HUES64 (cell line): ENCODE data around the gene RGS6.

ENCODE experiments used
- H3K27ac ChIP-seq: 2 replicates; pipeline ENCODE4 v1.7.0; 2013; ENCODE audit warnings: low read depth, low read length, inconsistent platforms
- H3K27me3 ChIP-seq: 2 replicates; pipeline ENCODE4 v1.6.1; 2013; ENCODE audit warnings: mild to moderate bottlenecking, low read length; ENCODE audit not compliant: insufficient read depth
- H3K36me3 ChIP-seq: 2 replicates; pipeline ENCODE4 v1.6.1; 2013; ENCODE audit warnings: mild to moderate bottlenecking, low read length; ENCODE audit not compliant: insufficient read depth
- H3K4me1 ChIP-seq: 2 replicates; pipeline ENCODE4 v1.6.1; 2013; ENCODE audit warnings: mild to moderate bottlenecking, low read length, moderate library complexity; ENCODE audit not compliant: insufficient read depth
- H3K4me3 ChIP-seq: 2 replicates; pipeline ENCODE4 v1.5.1; 2013; ENCODE audit warnings: mild to moderate bottlenecking, low read length, moderate library complexity
- H3K9ac ChIP-seq: 2 replicates; pipeline ENCODE4 v1.6.1; 2013; ENCODE audit warnings: mild to moderate bottlenecking, low read depth, low read length
- H3K9me3 ChIP-seq: 2 replicates; pipeline ENCODE4 v1.6.1; 2013; ENCODE audit warnings: low read depth, low read length; ENCODE audit not compliant: insufficient read depth
- WGBS: fragments of 150-250, 120-280 bp; methylation state at CpG from one replicate; pipeline ENCODE4 v1.1.7; 2013; ENCODE audit warnings: missing lambda C conversion rate; 5-methylcytosine and 5-hydroxymethylcytosine counted together

Gene RGS6

GRCh38 chr14:72017290-72017689 lies 85.1 kb downstream of the RGS6 start:
- Histone ChIP-seq H3K27me3 (no peaks in the 10 kb centered on the region), H3K9ac (no peak overlapping the region), H3K9me3 (no peaks in the 10 kb centered on the region), H3K27ac (no peak overlapping the region), H3K4me3 (no peak overlapping the region), H3K4me1 (no peaks in the 10 kb centered on the region), H3K36me3 (no peaks in the 10 kb centered on the region)

- WGBS = 58% methylated on average over 5 of the region's 7 CpGs
- Histone ChIP-seq H3K4me3 (peak overlapping the region; percentile 13; the same call in 1 of the 2 replicates), H3K36me3 (no peaks in the 10 kb centered on the region)
These were observed 91.2 kb downstream of the RGS6 start for GRCh38 chr14:72023128-72024042.

GRCh38 chr14:72024043-72024407 lies 91.8 kb downstream of the RGS6 start:
- H3K9ac ChIP-seq = no peak overlapping the region
- peaks cover 11% of the 10 kb centered on the region for H3K4me1 ChIP-seq
- H3K9me3 ChIP-seq = no peaks in the 10 kb centered on the region
- H3K36me3 ChIP-seq = no peaks in the 10 kb centered on the region
- peak overlapping the region; percentile 13; the same call in 1 of the 2 replicates for H3K4me3 ChIP-seq
- WGBS = 46% methylated on average over 6 of the region's 6 CpGs
- H3K27me3 ChIP-seq = no peaks in the 10 kb centered on the region
- no peak overlapping the region for H3K27ac ChIP-seq

More at GRCh38 chr14:72023128-72024042, 91.2 kb downstream of the RGS6 start:
- Histone ChIP-seq H3K27ac (no peak overlapping the region), H3K9ac (no peak overlapping the region), H3K27me3 (no peaks in the 10 kb centered on the region), H3K4me1 (peaks cover 11% of the 10 kb centered on the region), H3K9me3 (no peaks in the 10 kb centered on the region)

DNA sequence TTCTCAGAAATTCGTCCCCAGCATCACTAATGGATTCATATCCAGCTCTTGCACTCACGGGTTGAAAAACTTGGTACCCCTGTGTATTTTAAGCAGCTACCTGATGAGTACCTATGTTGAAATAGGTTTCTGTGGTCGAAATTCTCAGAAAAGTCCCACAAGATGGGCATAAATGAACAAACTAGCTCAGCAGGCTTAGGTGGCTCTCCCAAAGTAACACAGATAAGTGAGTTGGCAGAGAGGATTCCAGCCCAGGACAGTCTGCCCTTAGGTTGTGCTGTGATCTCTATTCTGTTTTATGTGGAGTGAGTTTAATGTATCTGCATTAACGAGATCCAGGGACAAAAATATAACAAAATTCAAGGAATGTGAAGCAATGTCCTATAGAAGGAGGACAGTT lies 92.3 kb downstream of the RGS6 start:
- 76% methylated on average over 4 of the region's 4 CpGs for WGBS
- no peak overlapping the region for H3K4me3 ChIP-seq
- no peak overlapping the region for H3K27ac ChIP-seq
- H3K27me3 ChIP-seq = no peaks in the 10 kb centered on the region
- no peaks in the 10 kb centered on the region for H3K9me3 ChIP-seq
- no peak overlapping the region for H3K9ac ChIP-seq
- H3K4me1 ChIP-seq = peaks cover 11% of the 10 kb centered on the region
- no peaks in the 10 kb centered on the region for H3K36me3 ChIP-seq

DNA sequence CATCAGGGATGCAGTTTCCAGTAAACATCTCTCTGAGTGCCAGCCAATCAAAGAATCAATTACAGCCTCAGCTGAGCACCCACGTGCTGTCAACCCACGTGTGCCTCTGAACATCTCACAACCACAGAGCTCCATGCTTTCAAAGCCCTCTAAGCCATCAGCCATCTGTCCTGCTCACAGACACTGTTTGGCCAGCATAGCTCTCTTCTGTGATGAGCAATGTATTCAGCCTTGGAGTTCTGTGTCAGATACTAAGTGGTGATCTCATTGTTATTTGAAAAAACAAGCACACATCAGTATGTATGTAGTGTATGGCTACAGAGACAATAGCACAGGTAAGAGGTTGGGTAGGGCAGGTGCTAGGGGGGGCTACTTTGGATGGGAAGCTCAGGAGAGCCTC lies 94.3 kb downstream of the RGS6 start:
- no peaks in the 10 kb centered on the region for H3K9me3 ChIP-seq
- no peaks in the 10 kb centered on the region for H3K27me3 ChIP-seq
- no peak overlapping the region for H3K27ac ChIP-seq
- 75% methylated on average over 2 of the region's 2 CpGs for WGBS
- H3K9ac ChIP-seq = no peak overlapping the region
- peaks cover 11% of the 10 kb centered on the region for H3K4me1 ChIP-seq
- no peak overlapping the region for H3K4me3 ChIP-seq
- no peaks in the 10 kb centered on the region for H3K36me3 ChIP-seq

DNA sequence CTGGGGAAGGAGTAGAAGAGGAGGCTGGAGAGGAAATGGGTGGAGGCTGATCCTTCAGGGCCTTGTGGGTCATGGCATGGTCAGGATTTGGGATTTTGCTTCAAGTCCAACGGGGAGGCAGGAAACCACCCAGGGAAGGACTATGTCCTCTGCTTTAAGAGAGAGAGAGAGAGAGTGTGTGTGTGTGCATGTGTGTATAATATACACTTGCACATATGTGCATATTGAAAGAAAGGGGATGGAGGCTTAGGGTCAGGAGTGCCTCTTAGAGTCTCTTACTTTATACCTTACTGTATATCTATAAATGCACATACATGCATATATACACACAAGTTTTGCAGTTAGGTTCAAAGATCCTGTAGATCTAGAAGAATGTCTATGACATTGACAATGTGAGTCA lies 94.8 kb downstream of the RGS6 start:
- Histone ChIP-seq H3K27me3 (no peaks in the 10 kb centered on the region), H3K36me3 (no peaks in the 10 kb centered on the region), H3K9me3 (no peaks in the 10 kb centered on the region), H3K27ac (no peak overlapping the region), H3K9ac (no peak overlapping the region), H3K4me3 (no peak overlapping the region), H3K4me1 (peaks cover 11% of the 10 kb centered on the region)
- whole genome bisulfite sequencing = 81% methylated on average over 1 of the region's 1 CpG

DNA sequence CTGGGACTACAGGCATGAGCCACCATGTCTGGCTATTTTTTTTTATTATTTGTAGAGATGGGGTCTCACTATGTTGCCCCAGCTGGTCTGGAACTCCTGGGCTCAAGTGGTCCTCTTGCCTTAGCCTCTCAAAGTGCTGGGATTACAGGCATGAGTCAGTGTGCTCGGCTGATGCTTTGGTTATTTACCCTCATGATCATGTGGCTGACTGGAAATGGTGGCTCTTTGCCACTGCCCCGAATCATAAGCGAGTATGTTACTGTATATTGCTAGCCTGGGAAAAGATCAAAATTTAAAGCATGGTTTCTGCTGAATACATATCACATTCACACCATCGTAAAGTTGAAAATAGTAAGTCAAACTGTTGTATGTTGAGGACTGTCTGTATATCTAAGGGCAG lies 101.1 kb downstream of the RGS6 start:
- Histone ChIP-seq H3K27me3 (no peaks in the 10 kb centered on the region), H3K9ac (no peak overlapping the region), H3K27ac (no peak overlapping the region), H3K9me3 (no peaks in the 10 kb centered on the region), H3K4me1 (no peaks in the 10 kb centered on the region), H3K4me3 (no peak overlapping the region), H3K36me3 (no peaks in the 10 kb centered on the region)
- 97% methylated on average over 3 of the region's 4 CpGs for WGBS

GRCh38 chr14:72040528-72040927 lies 108.3 kb downstream of the RGS6 start:
- Histone ChIP-seq H3K27me3 (no peaks in the 10 kb centered on the region), H3K4me1 (no peaks in the 10 kb centered on the region; the same call in 1 of the 2 replicates), H3K9me3 (peaks cover 8% of the 10 kb centered on the region; the same call in 1 of the 2 replicates), H3K4me3 (no peak overlapping the region), H3K27ac (no peak overlapping the region), H3K36me3 (no peaks in the 10 kb centered on the region), H3K9ac (no peak overlapping the region)

DNA sequence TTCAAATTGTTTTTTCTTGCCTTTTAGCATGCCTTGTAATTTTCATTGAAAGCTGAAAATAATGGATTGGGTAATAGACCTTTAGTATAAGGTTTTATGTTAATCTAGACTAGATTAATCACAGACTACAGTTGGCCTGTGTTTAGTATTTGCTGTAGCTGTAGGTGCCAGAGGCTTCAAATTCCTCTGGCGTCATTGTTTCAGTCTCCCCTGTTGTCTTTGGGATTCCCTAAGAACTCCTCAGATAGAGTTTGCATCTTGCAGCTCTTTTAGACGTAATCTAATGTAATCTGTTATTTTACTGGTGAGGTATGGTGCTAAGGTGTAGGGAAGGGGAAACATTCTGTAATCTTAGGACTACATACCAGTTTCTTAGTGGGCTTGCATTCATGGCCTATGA lies 113.0 kb downstream of the RGS6 start:
- H3K9ac ChIP-seq = no peak overlapping the region
- H3K36me3 ChIP-seq = no peaks in the 10 kb centered on the region
- no peak overlapping the region for H3K27ac ChIP-seq
- no peaks in the 10 kb centered on the region for H3K27me3 ChIP-seq
- H3K4me1 ChIP-seq = peaks cover 8% of the 10 kb centered on the region; the same call in 1 of the 2 replicates
- H3K4me3 ChIP-seq = no peak overlapping the region
- 75% methylated on average over 2 of the region's 2 CpGs for WGBS
- H3K9me3 ChIP-seq = peaks cover 8% of the 10 kb centered on the region; the same call in 1 of the 2 replicates

GRCh38 chr14:72045885-72046284 lies 113.7 kb downstream of the RGS6 start:
- no peak overlapping the region for H3K4me3 ChIP-seq
- H3K9ac ChIP-seq = no peak overlapping the region
- H3K27ac ChIP-seq = no peak overlapping the region
- peaks cover 8% of the 10 kb centered on the region for H3K4me1 ChIP-seq
- H3K36me3 ChIP-seq = no peaks in the 10 kb centered on the region
- 94% methylated on average over 7 of the region's 7 CpGs for WGBS
- no peaks in the 10 kb centered on the region for H3K27me3 ChIP-seq
- H3K9me3 ChIP-seq = peaks cover 4% of the 10 kb centered on the region; the same call in 1 of the 2 replicates

DNA sequence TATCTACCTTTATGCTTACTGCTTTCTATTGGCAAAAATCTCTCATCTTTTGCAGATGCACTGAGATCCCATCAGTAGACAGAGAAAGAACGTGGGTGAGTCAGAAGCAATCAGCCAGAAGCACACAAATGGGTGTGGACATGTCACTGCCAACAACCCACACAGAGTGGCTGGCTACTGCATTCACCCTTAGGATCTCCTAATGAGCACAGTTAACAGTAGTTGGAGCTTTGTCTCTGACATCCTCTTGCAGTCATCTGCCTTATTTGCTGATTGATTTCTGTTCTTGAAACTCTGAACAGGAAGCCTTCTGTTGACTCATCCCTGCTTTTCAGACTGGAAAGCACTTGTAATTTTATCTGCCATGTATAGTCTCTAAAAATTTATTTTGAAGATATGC lies 117.2 kb downstream of the RGS6 start:
- Histone ChIP-seq H3K27ac (no peak overlapping the region), H3K9me3 (no peaks in the 10 kb centered on the region), H3K4me1 (peaks cover 8% of the 10 kb centered on the region), H3K27me3 (no peaks in the 10 kb centered on the region), H3K36me3 (no peaks in the 10 kb centered on the region), H3K9ac (no peak overlapping the region), H3K4me3 (no peak overlapping the region)
- WGBS = 79% methylated on average over 1 of the region's 1 CpG
